PC-9 (cell line): ENCODE measurements around the gene TDRD9. TPM values are rescaled to one million over a fixed set of nuclear protein-coding genes. Genes with fewer than 3 reads are reported as not detected.

Experiments
- BruUV-seq: library from RNA; stranded (reverse); fragments of 400-500 nt; replicated peaks from 2 replicates; lab custom pipeline; 2021; lab: Mats Ljungman, UMichigan
- CTCF ChIA-PET: fragments of 300-600 bp; sonication (Branson Sonifier 250); formaldehyde crosslinking; loops from one replicate; lab custom pipeline; 2022; ENCODE audit warnings: antibody characterized with exemption; lab: Charles Lee
- POLR2A ChIA-PET: fragments of 300-600 bp; sonication (Branson Sonifier 250); formaldehyde crosslinking; loops from one replicate; lab custom pipeline; 2022; ENCODE audit warnings: antibody characterized with exemption; ENCODE audit not compliant: unreplicated experiment; lab: Charles Lee
- DNase-seq, 2 experiments: peaks; one replicate each; pipeline versions ENCODE4 v3.0.0 to v3.0.0-alpha.2; 2015 to 2022; ENCODE audit warnings: mixed read lengths in 1 of 2
- H2AFZ ChIP-seq: fragments of 200-600 bp; sonication (generic); 2 replicates; pipeline ENCODE4 v1.8.1; 2017; ENCODE audit warnings: antibody characterized with exemption
- H3F3A ChIP-seq: fragments of 200-600 bp; sonication (generic); 2 replicates; pipeline ENCODE4 v1.8.1; 2017; ENCODE audit warnings: antibody characterized with exemption, mild to moderate bottlenecking, low read depth; ENCODE audit not compliant: insufficient read depth
- H3K27ac ChIP-seq: fragments of 200-600 bp; sonication (generic); 2 replicates; pipeline ENCODE4 v1.6.1; 2016; ENCODE audit warnings: mixed run types
- H3K27me3 ChIP-seq: fragments of 200-600 bp; sonication (generic); 2 replicates; pipeline ENCODE4 v1.6.1; 2016; ENCODE audit warnings: low read depth, mixed run types; ENCODE audit not compliant: insufficient read depth
- H3K36me3 ChIP-seq: fragments of 200-600 bp; sonication (generic); 2 replicates; pipeline ENCODE4 v1.6.1; 2016; ENCODE audit warnings: low read depth, mixed run types
- H3K4me1 ChIP-seq: fragments of 200-600 bp; sonication (generic); replicated peaks from 2 replicates; pipeline ENCODE4 v1.6.1; 2016; ENCODE audit warnings: mixed run types; ENCODE audit not compliant: insufficient read depth
- H3K4me2 ChIP-seq: fragments of 200-600 bp; sonication (generic); 2 replicates; pipeline ENCODE4 v1.6.1; 2017; ENCODE audit warnings: mixed run types
- H3K4me3 ChIP-seq: fragments of 200-600 bp; sonication (generic); 2 replicates; pipeline ENCODE4 v1.6.1; 2016; ENCODE audit warnings: mixed run types
- H3K79me2 ChIP-seq: fragments of 200-600 bp; sonication (generic); 2 replicates; pipeline ENCODE4 v1.6.1; 2017; ENCODE audit warnings: low read depth, mixed run types
- H3K9me2 ChIP-seq: fragments of 200-600 bp; sonication (generic); 2 replicates; pipeline ENCODE4 v1.8.1; 2017; ENCODE audit warnings: mild to moderate bottlenecking; ENCODE audit not compliant: insufficient read depth
- H3K9me3 ChIP-seq: fragments of 200-600 bp; sonication (generic); 2 replicates; pipeline ENCODE4 v1.8.1; 2016; ENCODE audit warnings: low read depth; ENCODE audit not compliant: insufficient read depth
- H4K20me1 ChIP-seq: fragments of 200-600 bp; sonication (generic); 2 replicates; pipeline ENCODE4 v1.8.1; 2017; ENCODE audit not compliant: insufficient read depth
- CTCF ChIP-seq: fragments of 200-600 bp; sonication (generic); conservative IDR thresholded peaks from 2 replicates; pipeline ENCODE4 v1.6.1; 2017; ENCODE audit warnings: mixed run types, antibody characterized with exemption, mild to moderate bottlenecking, moderate library complexity
- EZH2 ChIP-seq: fragments of 200-600 bp; sonication (generic); IDR thresholded peaks from 2 replicates; pipeline ENCODE4 v1.8.0; 2017; ENCODE audit warnings: antibody characterized with exemption, low read depth
- intact Hi-C: fragments of 100-400 bp; cut with micrococcal nuclease; formaldehyde crosslinking; loops from one replicate; pipeline ENCODE4 v1.10.0; 2022; ENCODE audit not compliant: unreplicated experiment
- total RNA-seq: library from RNA; stranded (reverse); gene quantifications from 2 replicates; pipeline ENCODE4 v1.2.3, GENCODE V29; 2021

The TDRD9 gene
- total RNA-seq, 1 experiment from 2014 or later, result 0.15 TPM

- intact Hi-C loops, result loop anchor here (1.0 to 10.0 kb wide), 6 partner anchors 53 to 563 kb away; a partner anchor contains a TSS
- Histone ChIP-seq H3K4me3 (no peak overlapping the region), H3K4me1 (no peaks in the 10 kb centered on the region), H3K9me2 (no peaks in the 10 kb centered on the region), H3F3A (no peaks in the 10 kb centered on the region), H3K9me3 (no peaks in the 10 kb centered on the region; the same call in 1 of the 2 replicates), H3K4me2 (no peak overlapping the region), H3K36me3 (no peaks in the 10 kb centered on the region), H3K27me3 (peaks cover 10% of the 10 kb centered on the region; the same call in 1 of the 2 replicates), H4K20me1 (no peaks in the 10 kb centered on the region), H3K79me2 (no peaks in the 10 kb centered on the region), H3K27ac (no peak overlapping the region), H2AFZ (no peak overlapping the region)
- no TSS peak for BruUV-seq
- TF ChIP-seq EZH2 (no peak), CTCF (peak; percentile 99)
- peak; percentile 77 to 85 for DNase-seq
- CTCF ChIA-PET, result interaction anchor here (0.6 to 1.6 kb wide), 5 partner anchors 15 to 613 kb away, joined by 3 to 9 read pairs (median 3); no protein-coding TSS in a partner anchor
- POLR2A ChIA-PET, result interaction anchor here (0.6 to 0.7 kb wide), 2 partner anchors 83 to 609 kb away, joined by 3 read pairs; no protein-coding TSS in a partner anchor
Observed at GRCh38 chr14:104078031-104078455, 149.8 kb downstream of the TDRD9 start.

GRCh38 chr14:104080376-104081260 is 152.4 kb downstream of the TDRD9 start:
- Histone ChIP-seq H3K4me1 (no peaks in the 10 kb centered on the region), H3K4me2 (no peak overlapping the region), H2AFZ (no peak overlapping the region), H3K36me3 (no peaks in the 10 kb centered on the region), H3F3A (no peaks in the 10 kb centered on the region), H3K9me2 (no peaks in the 10 kb centered on the region), H3K9me3 (no peaks in the 10 kb centered on the region), H3K27ac (no peak overlapping the region), H3K79me2 (no peaks in the 10 kb centered on the region), H4K20me1 (no peaks in the 10 kb centered on the region), H3K27me3 (no peaks in the 10 kb centered on the region), H3K4me3 (no peak overlapping the region)
- BruUV-seq, result no TSS peak
- CTCF ChIA-PET, result no interaction called here
- intact Hi-C loops, result no loop called here
- POLR2A ChIA-PET, result no interaction called here
- DNase-seq, result no peak
- TF ChIP-seq CTCF (no peak), EZH2 (no peak)

GRCh38 chr14:104081261-104081835 is 153.1 kb downstream of the TDRD9 start:
- intact Hi-C loops, result no loop called here
- Histone ChIP-seq H4K20me1 (no peaks in the 10 kb centered on the region), H3K9me2 (no peaks in the 10 kb centered on the region), H3K9me3 (no peaks in the 10 kb centered on the region), H3K79me2 (no peaks in the 10 kb centered on the region), H3K4me2 (no peak overlapping the region), H3F3A (no peaks in the 10 kb centered on the region), H2AFZ (no peak overlapping the region), H3K4me3 (no peak overlapping the region), H3K36me3 (no peaks in the 10 kb centered on the region), H3K27me3 (no peaks in the 10 kb centered on the region), H3K4me1 (no peaks in the 10 kb centered on the region), H3K27ac (no peak overlapping the region)
- DNase-seq, result no peak
- CTCF ChIA-PET, result no interaction called here
- no peak for TF ChIP-seq EZH2
- no peak for TF ChIP-seq CTCF
- BruUV-seq, result no TSS peak
- POLR2A ChIA-PET, result no interaction called here
